Astrocyte of the cerebellum (primary cell): ENCODE measurements around the gene PARP8.
"Not testable (repeated sequence)": the region's sequence is repeated elsewhere in the genome, so short reads cannot be mapped to it uniquely, and the experiment has no call there.

Experiments
- DNase-seq: peaks from one replicate; pipeline ENCODE4 v3.0.0-alpha.2; 2011; ENCODE audit warnings: low read depth
- H3K4me3 ChIP-seq: 2 replicates; pipeline ENCODE4 v1.5.1; 2011; ENCODE audit warnings: mild to moderate bottlenecking, low read depth, low read length, moderate library complexity
- in situ Hi-C: cut with HindIII; loops from 2 replicates; pipeline ENCODE4 v1.10.0; 2017; ENCODE audit warnings: low sequenced_read_pairs
- TF ChIP-seq, protein P1 (sequence below): IDR thresholded peaks from 2 replicates; pipeline ENCODE4 v1.5.1; 2012; ENCODE audit warnings: low read length, low read depth, moderate library complexity, mild to moderate bottlenecking; ENCODE audit errors: missing control alignments

PARP8 gene

DNA sequence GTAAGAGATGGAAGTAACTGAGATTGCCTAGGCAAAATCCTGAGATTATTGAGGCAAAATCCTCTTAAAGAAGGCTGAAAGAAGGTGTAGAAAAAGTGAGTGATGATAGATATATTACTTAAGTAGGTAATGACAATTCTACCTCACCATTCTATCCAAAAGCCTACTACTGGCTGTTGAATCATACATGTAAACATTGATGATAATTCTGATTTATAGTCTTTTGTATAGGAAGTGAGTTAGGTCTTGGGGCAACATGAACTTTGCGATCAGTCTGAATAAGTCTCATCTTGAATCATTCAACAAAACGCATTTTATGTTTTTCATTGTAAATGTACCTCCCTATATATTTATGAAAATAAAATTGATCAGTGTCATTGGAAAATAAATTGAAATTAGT is 99.6 kb downstream of the PARP8 start:
- TF ChIP-seq, protein P1, sequence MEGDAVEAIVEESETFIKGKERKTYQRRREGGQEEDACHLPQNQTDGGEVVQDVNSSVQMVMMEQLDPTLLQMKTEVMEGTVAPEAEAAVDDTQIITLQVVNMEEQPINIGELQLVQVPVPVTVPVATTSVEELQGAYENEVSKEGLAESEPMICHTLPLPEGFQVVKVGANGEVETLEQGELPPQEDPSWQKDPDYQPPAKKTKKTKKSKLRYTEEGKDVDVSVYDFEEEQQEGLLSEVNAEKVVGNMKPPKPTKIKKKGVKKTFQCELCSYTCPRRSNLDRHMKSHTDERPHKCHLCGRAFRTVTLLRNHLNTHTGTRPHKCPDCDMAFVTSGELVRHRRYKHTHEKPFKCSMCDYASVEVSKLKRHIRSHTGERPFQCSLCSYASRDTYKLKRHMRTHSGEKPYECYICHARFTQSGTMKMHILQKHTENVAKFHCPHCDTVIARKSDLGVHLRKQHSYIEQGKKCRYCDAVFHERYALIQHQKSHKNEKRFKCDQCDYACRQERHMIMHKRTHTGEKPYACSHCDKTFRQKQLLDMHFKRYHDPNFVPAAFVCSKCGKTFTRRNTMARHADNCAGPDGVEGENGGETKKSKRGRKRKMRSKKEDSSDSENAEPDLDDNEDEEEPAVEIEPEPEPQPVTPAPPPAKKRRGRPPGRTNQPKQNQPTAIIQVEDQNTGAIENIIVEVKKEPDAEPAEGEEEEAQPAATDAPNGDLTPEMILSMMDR: no peak
- in situ Hi-C loops: no loop called here
- no peak overlapping the region for H3K4me3 ChIP-seq
- no peak for DNase-seq

DNA sequence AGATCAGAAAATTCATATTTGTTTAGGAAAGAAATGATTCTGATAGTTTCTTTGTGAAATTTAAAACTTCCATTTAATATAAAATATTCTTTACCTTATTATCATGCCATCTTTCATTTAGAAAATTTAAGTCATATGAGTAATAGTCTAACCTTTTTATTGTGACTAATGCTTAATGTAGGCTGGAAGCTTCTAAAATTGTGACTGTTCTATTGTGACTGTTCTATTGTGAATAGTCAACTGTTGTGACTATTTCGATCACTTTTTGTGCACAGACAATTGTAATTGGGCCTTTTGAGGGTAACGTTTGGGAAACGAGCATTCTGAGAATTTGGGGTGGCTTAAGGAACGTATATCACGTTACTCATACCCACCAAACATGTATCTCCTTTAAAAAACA is 100.0 kb downstream of the PARP8 start:
- TF ChIP-seq, protein P1: no peak
- in situ Hi-C loops: no loop called here
- H3K4me3 ChIP-seq: no peak overlapping the region
- DNase-seq: no peak

DNA sequence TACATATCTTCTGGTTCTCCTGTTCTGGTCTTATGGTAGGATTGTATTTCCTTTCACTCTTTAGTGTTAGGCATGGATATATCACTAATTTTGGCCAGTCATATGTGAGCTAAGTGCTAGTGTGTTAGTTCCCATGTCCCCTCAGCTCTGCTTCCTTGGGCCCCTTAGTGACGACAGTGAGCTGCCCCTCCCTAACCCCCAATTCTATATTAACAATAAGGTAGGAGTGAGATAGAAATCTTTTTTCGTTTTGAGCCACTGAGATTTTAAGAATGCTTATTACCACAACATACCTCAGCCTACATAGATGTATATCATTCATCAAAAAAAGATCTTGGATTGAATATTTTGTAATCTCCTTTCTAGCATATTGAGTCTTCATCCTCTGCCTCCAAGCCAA is 100.5 kb downstream of the PARP8 start:
- no peak for DNase-seq
- H3K4me3 ChIP-seq: no peak overlapping the region
- in situ Hi-C loops: no loop called here
- TF ChIP-seq, protein P1: no peak

DNA sequence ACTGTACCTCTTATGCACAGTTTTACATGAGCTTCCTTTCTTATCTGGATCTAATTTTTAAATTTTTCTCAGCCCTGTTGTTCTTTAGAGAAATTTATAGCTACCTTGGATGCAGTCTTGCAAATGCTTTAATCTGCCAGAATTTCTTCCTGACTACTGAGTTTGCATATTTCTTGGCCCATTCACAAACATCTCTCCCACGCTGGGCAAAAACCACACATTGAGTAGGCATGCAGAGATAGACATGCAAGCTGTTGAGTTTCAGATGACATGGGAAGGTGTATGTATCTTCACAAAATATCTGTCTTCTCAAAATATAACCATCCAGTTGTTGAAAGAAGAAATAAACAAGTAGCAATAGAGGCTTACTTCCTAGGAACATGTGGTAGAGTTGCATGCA is 101.2 kb downstream of the PARP8 start:
- TF ChIP-seq, protein P1: no peak
- DNase-seq: peak; percentile 20
- no peak overlapping the region for H3K4me3 ChIP-seq
- in situ Hi-C loops: no loop called here

DNA sequence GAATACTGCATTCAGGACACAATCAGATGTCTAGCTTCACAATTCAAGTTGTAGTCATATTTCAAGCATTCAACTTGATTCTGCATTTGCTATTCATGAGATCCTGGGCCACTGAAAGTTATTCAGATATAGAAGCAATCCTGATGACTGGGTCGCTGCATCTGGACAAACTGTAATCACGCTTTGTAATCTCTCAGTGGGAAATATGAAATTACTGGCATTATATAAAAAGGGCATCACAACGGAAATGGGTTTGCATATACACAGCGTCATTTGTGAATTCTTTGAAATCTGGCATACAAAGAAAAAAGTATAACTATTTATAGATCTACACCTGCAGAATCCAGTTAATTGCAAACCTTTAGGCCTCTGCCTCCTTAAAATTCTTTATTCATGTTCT is 102.2 kb downstream of the PARP8 start:
- H3K4me3 ChIP-seq: no peak overlapping the region
- TF ChIP-seq, protein P1: no peak

DNA sequence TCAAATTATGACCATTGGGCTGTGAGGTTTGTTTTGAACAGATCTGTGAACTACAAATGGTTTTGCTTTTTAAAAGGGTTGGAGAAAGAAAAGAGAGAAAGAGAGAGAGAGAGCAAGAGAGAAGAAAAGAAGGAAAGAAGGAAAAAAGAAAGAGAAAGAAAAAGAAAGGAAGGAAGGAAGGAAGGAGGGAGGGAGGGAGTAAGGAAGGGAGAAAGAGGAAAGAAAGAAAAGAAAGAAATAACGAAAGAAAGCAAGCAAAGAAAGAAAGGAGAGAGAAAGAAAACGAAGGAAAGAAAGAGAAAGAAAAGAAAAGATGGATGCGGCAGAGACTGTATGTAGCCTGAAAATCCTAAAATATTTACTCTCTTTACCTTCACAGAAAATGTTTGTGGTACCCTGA is 104.0 kb downstream of the PARP8 start:
- TF ChIP-seq, protein P1: no peak
- in situ Hi-C loops: no loop called here
- H3K4me3 ChIP-seq: no peak overlapping the region
- no peak for DNase-seq

More for the DNA sequence above, 102.2 kb downstream of the PARP8 start:
- no peak for DNase-seq
- in situ Hi-C loops: no loop called here

DNA sequence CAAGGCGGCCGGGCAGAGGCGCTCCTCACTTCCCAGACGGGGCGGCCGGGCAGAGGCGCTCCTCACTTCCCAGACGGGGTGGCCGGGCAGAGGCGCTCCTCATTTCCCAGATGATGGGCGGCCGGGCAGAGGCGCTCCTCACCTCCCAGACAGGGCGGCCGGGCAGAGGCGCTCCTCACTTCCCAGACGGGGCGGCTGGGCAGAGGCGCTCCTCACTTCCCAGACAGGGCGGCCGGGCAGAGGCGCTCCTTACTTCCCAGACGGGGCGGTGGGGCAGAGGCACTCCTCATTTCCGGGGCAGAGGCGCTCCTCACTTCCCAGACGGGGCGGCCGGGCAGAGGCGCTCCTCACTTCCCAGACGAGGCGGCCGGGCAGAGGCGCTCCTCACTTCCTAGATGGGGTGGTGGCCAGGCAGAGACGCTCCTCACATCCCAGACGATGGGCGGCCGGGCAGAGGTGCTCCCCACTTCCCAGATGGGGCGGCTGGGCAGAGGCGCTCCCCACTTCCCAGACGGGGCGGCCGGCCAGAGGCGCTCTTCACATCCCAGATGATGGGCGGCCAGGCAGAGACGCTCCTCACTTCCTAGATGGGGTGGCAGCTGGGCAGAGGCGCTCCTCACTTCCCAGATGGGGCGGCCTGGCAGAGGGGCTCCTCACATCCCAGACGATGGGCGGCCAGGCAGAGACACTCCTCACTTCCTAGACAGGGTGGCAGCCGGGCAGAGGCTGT is 108.2 kb downstream of the PARP8 start:
- in situ Hi-C loops, DNase-seq, H3K4me3 ChIP-seq: not testable (repeated sequence)
